ENCODE data around the gene BANF2.

DNA sequence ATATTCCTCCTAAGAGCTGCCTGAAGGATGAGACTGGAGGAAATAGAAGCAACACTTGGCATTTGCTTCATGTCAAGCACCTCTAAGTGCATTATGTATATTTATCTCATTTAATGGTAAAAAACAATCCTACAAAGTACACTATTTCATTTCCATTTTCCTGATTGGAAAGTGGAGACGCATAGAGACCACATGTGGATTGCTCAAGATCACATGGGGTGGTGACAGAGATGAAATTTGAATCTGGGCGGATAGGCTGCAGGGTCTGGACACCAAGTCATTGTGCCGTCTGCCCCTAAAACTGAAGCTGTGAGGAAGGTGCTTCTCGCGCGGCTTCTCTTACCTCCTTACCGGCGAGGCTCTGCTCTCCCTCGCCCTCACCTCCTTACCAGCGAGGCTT is 30.3 kb downstream of the BANF2 start:
- TF ChIP-seq, protein P1, sequence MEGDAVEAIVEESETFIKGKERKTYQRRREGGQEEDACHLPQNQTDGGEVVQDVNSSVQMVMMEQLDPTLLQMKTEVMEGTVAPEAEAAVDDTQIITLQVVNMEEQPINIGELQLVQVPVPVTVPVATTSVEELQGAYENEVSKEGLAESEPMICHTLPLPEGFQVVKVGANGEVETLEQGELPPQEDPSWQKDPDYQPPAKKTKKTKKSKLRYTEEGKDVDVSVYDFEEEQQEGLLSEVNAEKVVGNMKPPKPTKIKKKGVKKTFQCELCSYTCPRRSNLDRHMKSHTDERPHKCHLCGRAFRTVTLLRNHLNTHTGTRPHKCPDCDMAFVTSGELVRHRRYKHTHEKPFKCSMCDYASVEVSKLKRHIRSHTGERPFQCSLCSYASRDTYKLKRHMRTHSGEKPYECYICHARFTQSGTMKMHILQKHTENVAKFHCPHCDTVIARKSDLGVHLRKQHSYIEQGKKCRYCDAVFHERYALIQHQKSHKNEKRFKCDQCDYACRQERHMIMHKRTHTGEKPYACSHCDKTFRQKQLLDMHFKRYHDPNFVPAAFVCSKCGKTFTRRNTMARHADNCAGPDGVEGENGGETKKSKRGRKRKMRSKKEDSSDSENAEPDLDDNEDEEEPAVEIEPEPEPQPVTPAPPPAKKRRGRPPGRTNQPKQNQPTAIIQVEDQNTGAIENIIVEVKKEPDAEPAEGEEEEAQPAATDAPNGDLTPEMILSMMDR (IDR thresholded peaks at IDR 0.05): no peak
- TF ChIP-seq POLR2A (IDR thresholded peaks at IDR 0.05): no peak

Data from testis (tissue), 2 donors.